DMS 273 treated with DMSO at 0.1 percent for 48 hours (cell line): ENCODE measurements around the gene GPLD1.
"Not testable (repeated sequence)": the region's sequence is repeated elsewhere in the genome, so short reads cannot be mapped to it uniquely, and the experiment has no call there.

Experiments
- DNase-seq: peaks from one replicate; lab custom pipeline; 2025; lab: John Stamatoyannopoulos, UW

Gene GPLD1

DNA sequence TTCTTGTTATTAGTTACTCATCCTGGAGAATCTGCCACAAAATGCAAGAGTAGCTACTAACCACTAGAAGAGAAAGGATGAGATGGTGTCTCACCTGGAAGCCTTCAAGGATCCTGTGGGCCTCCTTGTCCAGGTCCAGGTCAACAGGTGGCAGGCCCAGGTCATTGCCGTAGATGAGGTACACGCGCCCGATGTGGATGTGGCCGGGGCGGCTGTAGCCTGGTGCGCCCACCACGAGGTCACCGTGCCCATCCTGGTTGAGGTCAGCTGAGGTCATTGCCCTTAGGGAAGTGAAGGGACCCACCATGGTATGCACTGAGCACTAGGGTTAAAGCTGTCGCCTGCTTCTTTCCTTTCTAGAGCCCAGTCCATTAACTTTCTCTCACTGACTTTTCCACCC is 35.5 kb downstream of the GPLD1 start:
- DNase-seq = no peak

GRCh38 chr6:24451581-24452388 is 37.6 kb downstream of the GPLD1 start:
- no peak for DNase-seq

GRCh38 chr6:24448828-24449525 is 40.4 kb downstream of the GPLD1 start:
- DNase-seq = no peak

DNA sequence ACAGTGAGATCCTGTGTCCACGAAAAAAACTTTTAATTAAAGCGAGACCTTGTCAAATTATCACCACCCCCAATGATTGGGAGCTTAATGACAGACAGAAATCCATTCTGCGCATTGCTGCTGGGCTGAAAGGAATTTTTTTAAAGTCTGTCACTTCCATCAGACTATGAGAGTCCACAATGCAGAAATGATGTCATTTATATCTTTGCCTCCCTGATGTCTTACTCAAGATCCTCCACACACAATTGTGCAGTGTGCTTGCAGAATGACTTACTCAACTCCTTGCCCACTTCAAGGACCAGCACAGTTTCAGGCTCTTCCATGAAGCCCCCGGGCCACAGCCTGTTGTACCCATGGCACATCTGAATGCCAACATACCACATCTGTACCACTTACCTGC is 41.0 kb downstream of the GPLD1 start:
- DNase-seq = no peak

DNA sequence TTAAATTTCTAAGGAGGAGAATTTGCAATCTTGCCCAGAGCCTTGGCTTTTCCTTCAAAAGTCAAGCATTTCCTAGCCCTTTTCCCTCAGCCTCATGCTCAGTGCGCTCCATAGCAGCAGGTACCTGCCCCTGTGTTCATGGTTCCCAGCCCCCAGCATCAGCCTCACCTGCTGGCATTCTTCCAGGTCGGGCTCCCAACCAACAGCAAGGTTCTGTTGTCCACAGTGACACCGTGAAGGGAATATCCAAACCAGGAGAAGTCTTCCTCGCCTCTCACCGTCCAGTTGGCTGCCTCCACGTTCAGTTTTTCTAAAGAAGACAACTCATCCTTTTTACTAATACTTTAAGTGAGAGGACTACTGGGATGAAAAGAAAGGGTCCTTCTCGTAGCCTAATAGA is 42.7 kb downstream of the GPLD1 start:
- no peak for DNase-seq

GRCh38 chr6:24445704-24446103 is 43.7 kb downstream of the GPLD1 start:
- no peak for DNase-seq

- no peak for DNase-seq
Observed at GRCh38 chr6:24444588-24444987, 44.8 kb downstream of the GPLD1 start.

DNA sequence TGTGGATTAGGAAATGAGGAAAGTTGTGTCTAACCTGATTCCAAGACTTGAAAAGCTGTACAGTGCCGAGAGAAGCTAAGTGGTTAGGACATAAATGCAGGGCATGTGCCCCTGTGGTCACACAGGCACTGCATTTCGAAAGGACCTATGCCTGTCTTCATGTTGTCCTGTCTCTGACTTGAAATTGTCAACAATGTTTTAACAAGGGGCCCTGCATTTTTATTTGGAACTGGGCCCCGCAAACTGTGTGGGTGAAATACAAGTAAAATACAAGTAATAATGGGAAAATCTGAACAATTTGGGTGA is 47.8 kb downstream of the GPLD1 start:
- DNase-seq = no peak

DNA sequence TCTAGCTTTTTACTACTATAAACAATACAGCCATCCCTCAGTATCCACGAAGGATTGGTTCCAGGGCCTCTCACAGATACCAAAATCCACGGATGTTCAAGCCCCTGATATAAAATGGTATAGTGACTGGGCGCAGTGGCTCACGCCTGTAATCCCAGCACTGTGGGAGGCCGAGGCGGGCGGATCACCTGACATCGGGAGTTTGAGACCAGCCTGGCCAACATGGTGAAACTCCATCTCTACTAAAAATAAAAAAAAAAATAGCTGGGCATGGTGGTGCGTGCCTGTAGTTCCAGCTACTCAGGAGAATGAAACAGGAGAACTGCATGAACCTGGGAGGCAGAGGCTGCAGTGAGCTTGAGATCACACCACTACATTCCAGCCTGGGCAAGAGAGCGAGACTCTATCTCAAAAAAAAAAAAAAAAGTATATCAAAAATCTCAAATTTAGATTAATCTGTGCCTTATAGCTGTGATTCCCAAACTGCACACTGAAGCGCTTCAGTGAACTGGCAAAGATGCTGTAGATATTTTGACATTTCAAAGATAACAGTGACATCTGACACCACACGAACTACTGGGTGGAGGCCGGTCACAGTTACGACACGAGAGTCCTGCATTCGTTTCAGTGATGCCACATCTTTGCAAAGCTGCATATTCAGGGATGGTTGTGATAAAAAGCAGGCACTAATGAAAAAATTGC is 48.3 kb downstream of the GPLD1 start:
- no peak for DNase-seq

DNA sequence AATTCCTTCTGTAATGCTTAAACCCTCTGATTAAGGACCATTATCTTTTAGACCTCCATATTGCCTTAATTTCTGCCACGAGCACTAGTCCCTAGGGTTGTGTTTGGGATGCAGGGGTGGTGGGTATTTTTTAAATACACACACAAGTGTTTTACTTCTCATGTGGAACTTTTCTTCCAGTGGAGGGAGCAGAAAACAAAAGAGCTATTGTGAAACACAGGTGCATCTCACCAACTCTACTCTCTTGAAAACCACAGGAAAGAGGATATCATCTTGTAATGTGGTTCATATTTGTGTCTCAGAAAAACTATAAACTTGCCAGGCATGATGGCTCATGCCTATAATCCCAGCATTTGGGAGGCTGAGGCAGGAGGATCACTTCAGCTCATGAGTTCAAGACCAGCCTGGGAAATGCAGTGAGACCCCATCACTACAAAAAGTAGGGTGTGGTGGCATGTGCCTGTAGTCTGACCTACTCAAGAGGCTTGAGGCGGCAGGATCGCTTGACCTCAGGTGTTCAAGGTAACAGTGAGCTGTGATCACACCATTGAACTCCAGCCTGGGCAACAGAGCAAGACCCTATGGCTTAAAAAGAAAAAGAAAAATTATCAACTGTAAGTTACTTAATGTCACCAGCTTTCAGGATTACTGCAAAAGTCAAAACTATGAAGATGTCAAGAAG is 49.4 kb downstream of the GPLD1 start:
- DNase-seq = no peak

GRCh38 chr6:24436979-24437378 is 52.4 kb downstream of the GPLD1 start:
- no peak for DNase-seq

GRCh38 chr6:24432611-24433010 is 56.8 kb downstream of the GPLD1 start:
- no peak for DNase-seq

DNA sequence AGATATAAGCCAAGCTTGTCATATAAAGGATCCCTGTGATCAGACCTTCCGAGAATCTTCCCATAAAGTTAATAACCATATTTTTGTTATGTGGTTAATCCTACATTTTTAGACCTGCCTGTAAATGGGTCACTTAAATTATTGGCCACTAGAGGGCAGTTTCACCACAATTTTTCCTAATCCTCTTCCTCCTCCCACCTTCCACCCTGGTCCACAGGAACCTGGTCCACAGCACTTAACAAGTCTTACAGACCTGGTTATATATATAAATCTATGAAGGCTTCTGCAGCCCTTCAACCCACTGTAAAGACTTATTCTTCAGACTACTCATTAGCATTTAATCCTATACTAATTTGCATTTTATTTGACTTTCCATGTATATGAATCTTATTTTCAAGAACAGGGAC is 58.3 kb downstream of the GPLD1 start:
- DNase-seq = no peak

- DNase-seq = no peak
Observed at GRCh38 chr6:24430086-24430485, 59.3 kb downstream of the GPLD1 start.

DNA sequence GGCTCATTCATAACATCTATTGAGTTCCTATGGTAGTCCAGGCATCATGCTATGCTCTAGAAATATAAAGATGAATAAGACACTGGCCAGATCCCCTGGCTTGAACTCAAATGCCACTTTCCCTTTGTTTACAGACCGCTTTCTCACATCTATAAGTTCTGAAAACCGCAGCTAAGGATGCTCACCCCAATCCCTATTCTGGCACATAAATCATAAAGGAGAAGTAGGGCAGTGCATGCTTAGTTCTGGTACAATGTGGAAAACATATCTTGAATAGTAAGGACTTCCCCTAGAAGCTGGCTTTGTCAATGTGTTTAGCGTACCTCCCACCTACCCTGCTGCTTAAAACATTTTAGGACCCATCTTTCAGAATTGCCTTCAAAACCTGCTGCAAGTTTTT is 60.2 kb downstream of the GPLD1 start:
- no peak for DNase-seq

- no peak for DNase-seq
Observed at GRCh38 chr6:24428615-24429014, 60.8 kb downstream of the GPLD1 start.

DNA sequence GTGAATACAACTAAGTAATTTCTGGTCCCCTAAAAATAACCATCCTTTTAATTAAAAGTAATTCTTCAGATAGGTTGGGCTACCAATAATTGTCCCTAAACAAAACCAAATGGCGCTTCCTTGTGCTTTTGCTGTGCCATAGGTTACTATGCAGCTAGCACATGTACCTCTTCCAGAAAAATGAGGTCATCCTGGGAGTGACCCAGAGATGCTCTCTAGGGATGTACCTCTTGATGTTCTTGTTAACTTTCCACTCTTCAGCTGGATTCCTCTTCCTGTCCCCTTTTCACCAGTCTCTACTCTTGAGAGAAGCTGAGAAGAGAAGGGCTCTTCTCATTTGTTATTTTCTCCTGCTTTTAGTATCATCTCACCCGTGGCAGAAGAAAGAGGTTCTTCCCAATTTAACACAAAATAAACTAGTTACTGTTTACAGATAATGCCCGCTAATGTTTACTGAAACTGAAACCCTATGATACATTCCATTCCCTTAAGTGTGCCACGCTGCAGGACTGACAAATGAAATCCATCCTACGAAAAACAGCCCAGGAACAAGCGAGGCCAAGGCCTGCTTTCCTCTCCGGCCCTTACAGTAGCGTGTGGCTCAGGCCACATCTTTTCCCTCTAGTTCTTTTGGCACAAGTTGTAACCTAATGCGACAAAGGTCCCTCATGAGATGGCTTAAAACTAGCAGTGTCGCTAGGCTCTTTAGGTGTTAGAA is 62.5 kb downstream of the GPLD1 start:
- DNase-seq = no peak

DNA sequence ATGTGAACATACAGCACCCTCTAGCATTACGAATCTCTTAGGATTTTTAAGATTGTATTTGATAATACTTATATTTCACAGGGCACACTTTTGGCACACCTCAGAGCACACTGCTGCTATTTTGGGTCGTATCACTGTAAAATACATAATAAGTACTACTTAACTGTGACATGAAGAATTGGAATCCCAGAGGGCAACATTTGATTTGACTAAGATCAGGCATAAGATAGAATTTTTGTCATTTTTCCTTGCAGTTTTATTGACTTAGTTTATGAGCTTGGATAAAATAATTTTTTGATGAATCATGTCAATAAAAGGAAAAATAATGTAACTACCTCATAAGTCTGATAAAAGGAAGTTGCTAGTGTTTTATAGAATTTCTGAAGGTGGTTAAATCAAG is 64.3 kb downstream of the GPLD1 start:
- no peak for DNase-seq

- no peak for DNase-seq
Observed at GRCh38 chr6:24419526-24419925, 69.9 kb downstream of the GPLD1 start.

DNA sequence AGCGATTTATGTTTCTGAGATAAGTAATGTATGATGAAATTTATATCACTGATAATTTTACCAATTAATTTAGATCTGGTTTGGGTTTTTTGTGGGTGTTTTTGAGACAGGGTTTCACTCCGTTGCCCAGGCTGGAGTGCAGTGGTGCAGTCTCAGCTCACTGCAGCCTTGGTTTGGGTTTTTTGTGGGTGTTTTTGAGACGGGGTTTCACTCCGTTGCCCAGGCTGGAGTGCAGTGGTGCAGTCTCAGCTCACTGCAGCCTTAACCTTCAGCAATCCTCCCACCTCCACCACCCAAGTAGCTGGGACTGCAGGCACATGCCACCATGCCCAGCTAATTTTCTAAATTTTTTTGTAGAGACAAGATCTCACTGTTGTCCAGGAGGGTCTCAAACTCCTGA is 73.6 kb downstream of the GPLD1 start:
- no peak for DNase-seq

- DNase-seq = not testable (repeated sequence)
Observed at GRCh38 chr6:24414531-24414930, 74.8 kb downstream of the GPLD1 start.

DNA sequence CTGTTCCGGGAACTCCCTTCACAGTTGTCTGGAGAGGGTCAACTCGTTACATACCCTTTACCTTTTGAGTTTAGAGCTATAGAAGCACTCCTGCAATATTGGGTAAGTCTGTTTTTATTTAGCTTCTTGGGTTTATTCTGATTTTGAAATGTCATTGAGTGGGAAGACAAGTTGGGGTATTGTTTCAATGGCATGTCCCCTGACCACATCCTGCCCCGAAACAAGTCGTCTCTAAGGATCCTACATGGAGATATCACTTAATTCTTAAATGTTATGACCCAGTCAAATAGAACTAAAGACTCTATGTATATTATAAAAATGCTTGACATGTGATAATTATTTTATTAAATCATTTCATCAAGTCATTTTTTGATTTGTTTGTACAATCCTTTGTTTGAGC is 77.1 kb downstream of the GPLD1 start:
- no peak for DNase-seq
